HCT116 (cell line): ENCODE results near the gene CDH11. TPM values are rescaled to one million over a fixed set of nuclear protein-coding genes. Genes with fewer than 3 reads are reported as not detected.

ENCODE experiments used
- ATAC-seq: fragments of 200-7000 bp; cut with Tn5 transposase; 2 replicates; pipeline ENCODE4 v1.9.1; 2020; ENCODE audit warnings: mild to moderate bottlenecking, moderate library complexity
- BruUV-seq: library from RNA; stranded (reverse); fragments of 400-500 nt; replicated peaks from 2 replicates; lab custom pipeline; 2021; lab: Mats Ljungman, UMichigan
- CTCF ChIA-PET: fragments of 300-600 bp; sonication (Branson Sonifier 250); formaldehyde crosslinking; loops from one replicate; lab custom pipeline; 2021; ENCODE audit warnings: antibody characterized with exemption; lab: Charles Lee
- POLR2A ChIA-PET: fragments of 300-600, 350-600 bp; sonication (Branson Sonifier 250); formaldehyde crosslinking; loops from one replicate; lab custom pipeline; 2021; ENCODE audit warnings: antibody characterized with exemption; lab: Charles Lee
- RAD21 ChIA-PET, 2 experiments: fragments of 300-600 bp; sonication (Branson Sonifier 250); formaldehyde crosslinking; loops; one replicate each; lab custom pipeline; 2023; ENCODE audit warnings: low total read pairs in 2 of 2; ENCODE audit not compliant: uncharacterized antibody in 2 of 2, unreplicated experiment in 2 of 2, low non-redundant PET in 1 of 2; lab: Charles Lee
- DNase-seq: peaks from one replicate; pipeline ENCODE4 v3.0.0-alpha.2; 2010; ENCODE audit warnings: low read depth, low spot score
- H2AFZ ChIP-seq: fragments of 200-600 bp; shearing (Covaris generic), sonication (generic); 2 replicates; pipeline ENCODE4 v1.6.1; 2017; ENCODE audit warnings: low read depth, mixed run types, mixed read lengths, antibody characterized with exemption, low read length; ENCODE audit not compliant: poor library complexity, severe bottlenecking
- H3K27ac ChIP-seq: 2 replicates; pipeline ENCODE4 v1.5.1; 2012; ENCODE audit warnings: low read depth, low read length
- H3K27me3 ChIP-seq: fragments of 200-600 bp; sonication (generic); 2 replicates; pipeline ENCODE4 v1.6.1; 2016; ENCODE audit warnings: mixed run types, low read length, mixed read lengths; ENCODE audit not compliant: insufficient read depth
- H3K36me3 ChIP-seq, 2 experiments: fragments of 200-500 bp in 1 of 2; fragments of 200-600 bp in 1 of 2; sonication (Bioruptor generic) in 1 of 2; sonication (generic) in 1 of 2; 2 replicates each; pipeline versions ENCODE4 v1.5.1 to v1.6.1; 2014 to 2016; ENCODE audit warnings: low read length in 2 of 2, inconsistent platforms in 1 of 2, mixed read lengths in 1 of 2, mixed run types in 1 of 2; ENCODE audit not compliant: insufficient read depth in 2 of 2, control insufficient read depth in 1 of 2
- H3K4me1 ChIP-seq, 2 experiments: fragments of 200-600 bp in 1 of 2; sonication (generic) in 1 of 2; 2 replicates each; pipeline versions ENCODE4 v1.5.1 to v1.6.1; 2012 to 2017; ENCODE audit warnings: low read length in 2 of 2, inconsistent platforms in 1 of 2, mild to moderate bottlenecking in 1 of 2, mixed read lengths in 1 of 2, mixed run types in 1 of 2, moderate library complexity in 1 of 2; ENCODE audit not compliant: insufficient read depth in 2 of 2, control insufficient read depth in 1 of 2
- H3K4me2 ChIP-seq: fragments of 200-600 bp; sonication (generic); 2 replicates; pipeline ENCODE4 v1.6.1; 2017; ENCODE audit warnings: mixed run types, low read length, mixed read lengths
- H3K4me3 ChIP-seq, 2 experiments: fragments of 200-600 bp in 1 of 2; sonication (generic) in 1 of 2; replicated peaks in 1 of 2; 2 replicates each; pipeline ENCODE4 v1.5.1; 2011 to 2016; ENCODE audit warnings: low read length in 2 of 2, control low read depth in 1 of 2, low read depth in 1 of 2, mild to moderate bottlenecking in 1 of 2, mixed read lengths in 1 of 2, mixed run types in 1 of 2
- H3K79me2 ChIP-seq: fragments of 200-600 bp; sonication (generic); 2 replicates; pipeline ENCODE4 v1.6.1; 2017; ENCODE audit warnings: mild to moderate bottlenecking, mixed run types, low read length, moderate library complexity, mixed read lengths; ENCODE audit not compliant: insufficient read depth
- H3K9ac ChIP-seq: fragments of 200-600 bp; sonication (generic); 2 replicates; pipeline ENCODE4 v1.6.1; 2016; ENCODE audit warnings: low read length, mixed read lengths
- H3K9me2 ChIP-seq: fragments of 200-600 bp; sonication (generic), shearing (Covaris generic); 2 replicates; pipeline ENCODE4 v1.6.1; 2017; ENCODE audit warnings: mixed run types, mild to moderate bottlenecking, moderate library complexity; ENCODE audit not compliant: insufficient read depth
- H3K9me3 ChIP-seq, 2 experiments: fragments of 200-500 bp in 1 of 2; fragments of 200-600 bp in 1 of 2; sonication (Bioruptor generic) in 1 of 2; sonication (generic) in 1 of 2; 2 replicates each; pipeline ENCODE4 v1.6.1; 2014 to 2017; ENCODE audit warnings: low read length in 2 of 2, mixed read lengths in 2 of 2, inconsistent platforms in 1 of 2, low read depth in 1 of 2, mild to moderate bottlenecking in 1 of 2, mixed run types in 1 of 2, moderate library complexity in 1 of 2; ENCODE audit not compliant: control insufficient read depth in 1 of 2, insufficient read depth in 1 of 2
- H4K20me1 ChIP-seq: fragments of 200-600 bp; sonication (generic), shearing (Covaris generic); 2 replicates; pipeline ENCODE4 v1.6.1; 2017; ENCODE audit warnings: mixed run types, mild to moderate bottlenecking, moderate library complexity; ENCODE audit not compliant: insufficient read depth
- CBX3 ChIP-seq: IDR thresholded peaks from 2 replicates; pipeline ENCODE4 v1.6.1; 2012; ENCODE audit warnings: low read depth
- CEBPB ChIP-seq: IDR thresholded peaks from 2 replicates; pipeline ENCODE4 v1.6.1; 2012; ENCODE audit warnings: low read depth
- CTCF ChIP-seq, 3 experiments: fragments of 200-600 bp in 1 of 3; sonication (generic) in 1 of 3; IDR thresholded peaks in 2 of 3; conservative IDR thresholded peaks in 1 of 3; 2 replicates each; pipeline ENCODE4 v1.5.1; 2012 to 2017; ENCODE audit warnings: low read depth in 2 of 3, low read length in 2 of 3, antibody characterized with exemption in 1 of 3, borderline replicate concordance in 1 of 3, control low read depth in 1 of 3, mild to moderate bottlenecking in 1 of 3, mixed read lengths in 1 of 3, mixed run types in 1 of 3, moderate library complexity in 1 of 3; ENCODE audit not compliant: insufficient read depth in 1 of 3
- ELF1 ChIP-seq: IDR thresholded peaks from 2 replicates; pipeline ENCODE4 v1.6.1; 2012; ENCODE audit warnings: low read depth, borderline replicate concordance
- EZH2phosphoT487 ChIP-seq: fragments of 200-600 bp; IDR thresholded peaks from 2 replicates; pipeline ENCODE4 v1.6.1; 2018; ENCODE audit warnings: antibody characterized with exemption, borderline replicate concordance
- POLR2A ChIP-seq: IDR thresholded peaks from 2 replicates; pipeline ENCODE4 v1.7.0; 2011; ENCODE audit warnings: borderline replicate concordance; ENCODE audit not compliant: insufficient read depth, insufficient read length; ENCODE audit errors: extremely low read depth
- POLR2AphosphoS5 ChIP-seq: IDR thresholded peaks from 2 replicates; pipeline ENCODE4 v1.6.1; 2011; ENCODE audit warnings: mild to moderate bottlenecking, low read depth, low read length, moderate library complexity
- REST ChIP-seq: IDR thresholded peaks from 2 replicates; pipeline ENCODE4 v1.6.1; 2012; ENCODE audit warnings: low read depth
- SRF ChIP-seq: IDR thresholded peaks from 2 replicates; pipeline ENCODE4 v1.6.1; 2012; ENCODE audit warnings: low read depth
- TCF7L2 ChIP-seq: IDR thresholded peaks from 2 replicates; pipeline ENCODE4 v1.7.0; 2011; ENCODE audit warnings: borderline replicate concordance, inconsistent platforms; ENCODE audit not compliant: insufficient read depth, insufficient read length; ENCODE audit errors: extremely low read depth
- YY1 ChIP-seq: IDR thresholded peaks from 2 replicates; pipeline ENCODE4 v1.6.1; 2011; ENCODE audit warnings: low read length, low read depth, moderate library complexity, mild to moderate bottlenecking; ENCODE audit not compliant: insufficient replicate concordance; ENCODE audit errors: extremely low read depth
- ZBTB33 ChIP-seq: IDR thresholded peaks from 2 replicates; pipeline ENCODE4 v1.6.1; 2011; ENCODE audit warnings: mild to moderate bottlenecking, low read length, moderate library complexity; ENCODE audit not compliant: insufficient replicate concordance; ENCODE audit errors: extremely low read depth
- ZFX ChIP-seq: fragments of 450-650 bp; IDR thresholded peaks from 2 replicates; pipeline ENCODE4 v1.6.1; 2017
- ZNF274 ChIP-seq: fragments of 200-500 bp; sonication (Bioruptor generic); IDR thresholded peaks from 2 replicates; pipeline ENCODE4 v1.6.1; 2014; ENCODE audit warnings: mild to moderate bottlenecking, low read depth, low read length, inconsistent platforms
- intact Hi-C: fragments of 100-400 bp; cut with micrococcal nuclease; formaldehyde crosslinking; loops from 2 replicates; pipeline ENCODE4 v1.10.0; 2022
- total RNA-seq: library from RNA; stranded (reverse); gene quantifications from one replicate; pipeline ENCODE4 v1.2.1, GENCODE V29; 2021; ENCODE audit not compliant: unreplicated experiment

CDH11 gene
- total RNA-seq, 1 experiment from 2014 or later: 0.52 TPM

- TF ChIP-seq ZBTB33: no peak
- no peak for TF ChIP-seq ZNF274
- TF ChIP-seq EZH2phosphoT487: no peak
Measured at GRCh38 chr16:65116818-65117430, 4.9 kb downstream of the CDH11 start (continued).

GRCh38 chr16:65116216-65116615 lies 5.6 kb downstream of the CDH11 start:
- H3K9me3 ChIP-seq: peaks cover 0 to 12% of the 10 kb centered on the region in 2 experiments; a peak in 2 of 4 replicates
- H3K4me3 ChIP-seq: no peak overlapping the region
- intact Hi-C loops: loop anchor here (5.0 kb wide), 1 partner anchor 1754 kb away; no protein-coding TSS in a partner anchor
- no peak overlapping the region for H3K4me2 ChIP-seq
- H2AFZ ChIP-seq: no peak overlapping the region
- ATAC-seq: no peak
- BruUV-seq: no TSS peak
- RAD21 ChIA-PET: no interaction called here
- H3K27ac ChIP-seq: no peak overlapping the region
- CTCF ChIA-PET: no interaction called here
- no peaks in the 10 kb centered on the region for H3K9me2 ChIP-seq
- TF ChIP-seq ZFX (no peak), ELF1 (no peak), TCF7L2 (no peak), CBX3 (no peak), SRF (no peak), POLR2AphosphoS5 (no peak), EZH2phosphoT487 (no peak), YY1 (no peak), REST (no peak), CEBPB (no peak), CTCF (IDR thresholded peaks at IDR 0.05 in 2 of 3, conservative IDR thresholded peaks at IDR 0.05 in 1 of 3; ENCODE audit: borderline replicate concordance in 1 of 3, insufficient read depth in 1 of 3, low read depth in 2 of 3, low read length in 2 of 3) (no peak), POLR2A (no peak)
- no peaks in the 10 kb centered on the region for H3K4me1 ChIP-seq
- H3K27me3 ChIP-seq: no peaks in the 10 kb centered on the region
- no peaks in the 10 kb centered on the region for H4K20me1 ChIP-seq
- POLR2A ChIA-PET: no interaction called here
- H3K79me2 ChIP-seq: no peaks in the 10 kb centered on the region
- no peak for DNase-seq
- no peaks in the 10 kb centered on the region for H3K36me3 ChIP-seq
- no peak overlapping the region for H3K9ac ChIP-seq
